GM19452 (cell line): Measurements from ENCODE around the gene WDR81.
A peak's percentile ranks its signal among the peaks of the same experiment; 100 is the strongest.
"Not testable (repeated sequence)": the region's sequence is repeated elsewhere in the genome, so short reads cannot be mapped to it uniquely, and the experiment has no call there.

Experiments
- ATAC-seq: cut with Tn5 transposase; IDR thresholded peaks from one replicate; pipeline ENCODE4 v1.9.1; 2021; ENCODE audit not compliant: unreplicated experiment

Gene WDR81

GRCh38 chr17:1724351-1724868 is at the start of gene WDR81:
WDR81 (plus strand) TSS chr17:1724704; CDS start chr17:1724960, 256 bp downstream.
- ATAC-seq, result peak; percentile 60

- ATAC-seq, result no peak
These were observed 48.1 kb upstream of the WDR81 start for GRCh38 chr17:1676401-1676800.

- ATAC-seq, result no peak
These were observed 41.0 kb upstream of the WDR81 start for GRCh38 chr17:1683459-1683858.

GRCh38 chr17:1684378-1685189 is 39.9 kb upstream of the WDR81 start, which contains the start of gene PRPF8:
PRPF8 (minus strand) TSS chr17:1684867; CDS start chr17:1684571, 296 bp downstream.
- ATAC-seq, result peak; percentile 96

GRCh38 chr17:1686086-1686485 is 38.4 kb upstream of the WDR81 start:
- ATAC-seq, result no peak

GRCh38 chr17:1688405-1688804 is 36.1 kb upstream of the WDR81 start:
- not testable (repeated sequence) for ATAC-seq

GRCh38 chr17:1690544-1691221 is 33.8 kb upstream of the WDR81 start:
- ATAC-seq, result no peak

- no peak for ATAC-seq
These were observed 31.2 kb upstream of the WDR81 start for GRCh38 chr17:1693339-1693738.

- no peak for ATAC-seq
These were observed 29.1 kb upstream of the WDR81 start for GRCh38 chr17:1695365-1695764.

GRCh38 chr17:1697681-1698080 is 26.8 kb upstream of the WDR81 start:
- ATAC-seq, result no peak

- ATAC-seq, result not testable (repeated sequence)
These were observed 24.6 kb upstream of the WDR81 start for GRCh38 chr17:1699891-1700290.

GRCh38 chr17:1703063-1703462 is 21.4 kb upstream of the WDR81 start:
- no peak for ATAC-seq

- no peak for ATAC-seq
These were observed 19.5 kb upstream of the WDR81 start for GRCh38 chr17:1705004-1705403.

- ATAC-seq, result no peak
These were observed 17.4 kb upstream of the WDR81 start for GRCh38 chr17:1707107-1707506.

- not testable (repeated sequence) for ATAC-seq
These were observed 15.6 kb upstream of the WDR81 start for GRCh38 chr17:1708791-1709346.

GRCh38 chr17:1709403-1709951 is 15.0 kb upstream of the WDR81 start:
- no peak for ATAC-seq

- no peak for ATAC-seq
These were observed 14.3 kb upstream of the WDR81 start, which contains the start of gene TLCD2 for GRCh38 chr17:1709971-1710806. TLCD2 (minus strand) TSS chr17:1710377; CDS start chr17:1710242, 135 bp downstream.

GRCh38 chr17:1710807-1711553 is 13.5 kb upstream of the WDR81 start:
- ATAC-seq, result no peak

- ATAC-seq, result no peak
These were observed 12.7 kb upstream of the WDR81 start for GRCh38 chr17:1711804-1712203.

GRCh38 chr17:1712271-1712670 is 12.2 kb upstream of the WDR81 start:
- no peak for ATAC-seq
